HepG2 (cell line): ENCODE results near the gene NSD1. TPM values are rescaled to one million over a fixed set of nuclear protein-coding genes. Genes with fewer than 3 reads are reported as not detected.
A peak's percentile ranks its signal among the peaks of the same experiment; 100 is the strongest.

ENCODE experiments used
- CBX2 ChIP-seq, 2 experiments: fragments of 200-600 bp in 1 of 2; sonication (generic); formaldehyde crosslinking in 1 of 2; IDR thresholded peaks; 2 replicates each; pipeline versions ENCODE4 v1.7.0 to v1.8.1; 2018 to 2022; ENCODE audit warnings: low read depth in 2 of 2, low read length in 1 of 2, mild to moderate bottlenecking in 1 of 2, missing genetic modification reagents in 1 of 2
- FOXC1 ChIP-seq: sonication (generic); formaldehyde crosslinking; IDR thresholded peaks from 2 replicates; pipeline ENCODE4 v1.8.0; 2022; ENCODE audit warnings: mild to moderate bottlenecking, missing genetic modification reagents, borderline replicate concordance
- MED8 ChIP-seq: sonication (generic); formaldehyde crosslinking; IDR thresholded peaks from 2 replicates; pipeline ENCODE4 v1.8.1; 2023; ENCODE audit warnings: mild to moderate bottlenecking, missing genetic modification reagents; ENCODE audit not compliant: insufficient replicate concordance
- PHB2 ChIP-seq: fragments of 450-650 bp; IDR thresholded peaks from 2 replicates; pipeline ENCODE4 v1.6.1; 2018; ENCODE audit not compliant: partially characterized antibody
- RAD21 ChIP-seq: fragments of 450-650 bp; formaldehyde crosslinking; IDR thresholded peaks from 2 replicates; pipeline ENCODE4 v1.5.0; 2020; ENCODE audit warnings: mild to moderate bottlenecking
- SAP130 ChIP-seq: IDR thresholded peaks from 2 replicates; pipeline ENCODE4 v1.6.1; 2016; ENCODE audit warnings: low read depth
- SNRNP70 ChIP-seq: fragments of 200-400 bp; formaldehyde crosslinking; IDR thresholded peaks from 2 replicates; pipeline ENCODE4 v1.6.1; 2017; ENCODE audit warnings: mild to moderate bottlenecking, low read depth, low read length, moderate library complexity
- STAG1 ChIP-seq: sonication (generic); formaldehyde crosslinking; IDR thresholded peaks from 2 replicates; pipeline ENCODE4 v1.4.0; 2020; ENCODE audit warnings: missing genetic modification reagents
- ZFP41 ChIP-seq: sonication (generic); formaldehyde crosslinking; IDR thresholded peaks from 2 replicates; pipeline ENCODE4 v1.4.0; 2020; ENCODE audit warnings: mild to moderate bottlenecking, missing genetic modification reagents, borderline replicate concordance
- ZFY ChIP-seq: sonication (generic); formaldehyde crosslinking; IDR thresholded peaks from 2 replicates; pipeline ENCODE4 v1.4.0; 2020; ENCODE audit warnings: missing genetic modification reagents
- ZNF124 ChIP-seq: sonication (generic); formaldehyde crosslinking; IDR thresholded peaks from 2 replicates; pipeline ENCODE4 v1.4.0; 2020; ENCODE audit warnings: missing genetic modification reagents
- ZNF333 ChIP-seq: sonication (generic); formaldehyde crosslinking; IDR thresholded peaks from 2 replicates; pipeline ENCODE4 v1.4.0; 2020; ENCODE audit warnings: mild to moderate bottlenecking, missing genetic modification reagents, borderline replicate concordance
- ZNF33A ChIP-seq: sonication (generic); formaldehyde crosslinking; IDR thresholded peaks from 2 replicates; pipeline ENCODE4 v1.5.1; 2020; ENCODE audit warnings: missing genetic modification reagents, mild to moderate bottlenecking, moderate library complexity, borderline replicate concordance
- ZNF34 ChIP-seq: sonication (generic); formaldehyde crosslinking; IDR thresholded peaks from 2 replicates; pipeline ENCODE4 v1.4.0; 2020; ENCODE audit warnings: mild to moderate bottlenecking, missing genetic modification reagents, borderline replicate concordance
- ZNF792 ChIP-seq: IDR thresholded peaks from 2 replicates; pipeline ENCODE4 v1.6.1; 2016
- ZNF878 ChIP-seq: sonication (generic); formaldehyde crosslinking; IDR thresholded peaks from 2 replicates; pipeline ENCODE4 v1.8.1; 2023; ENCODE audit warnings: mild to moderate bottlenecking, missing genetic modification reagents, moderate library complexity
- polyA plus RNA-seq, 8 experiments: library from polyadenylated mRNA; depleted of rRNA in 3 of 8; stranded (reverse) in 7 of 8; unstranded in 1 of 8; fragments of >200 nt; fragmentation: Illumina TruSeq in 4 of 8; extraction: Trizol in 4 of 8; gene quantifications; 2 replicates each; pipeline versions ENCODE4 v1.2.1 to v1.2.3, GENCODE V29; 2011 to 2016; ENCODE audit warnings: low read depth in 4 of 8, missing spikeins in 1 of 8, mixed read lengths in 1 of 8; ENCODE audit not compliant: insufficient read depth in 1 of 8
- total RNA-seq, 5 experiments: library from RNA; depleted of rRNA; stranded (reverse); fragments of >200 nt; fragmentation: Illumina TruSeq; extraction: Trizol; gene quantifications; 2 replicates each; pipeline ENCODE4 v1.2.3, GENCODE V29; 2016; ENCODE audit warnings: low read depth in 1 of 5
- TF ChIP-seq, protein P1 (sequence below): sonication (generic); formaldehyde crosslinking; conservative IDR thresholded peaks from 2 replicates; pipeline ENCODE4 v1.4.0; 2020; ENCODE audit warnings: missing genetic modification reagents
- TF ChIP-seq, protein P2 (sequence below): IDR thresholded peaks from 2 replicates; pipeline ENCODE4 v1.6.1; 2018; ENCODE audit warnings: missing genetic modification reagents, mild to moderate bottlenecking, missing compliant biosample characterization
- TF ChIP-seq, protein P3 (sequence below), 2 experiments: sonication (generic) in 1 of 2; formaldehyde crosslinking in 1 of 2; IDR thresholded peaks; 2 replicates each; pipeline versions ENCODE4 v1.6.1 to v1.9.0; 2014 to 2022; ENCODE audit warnings: antibody characterized with exemption in 1 of 2, borderline replicate concordance in 1 of 2, inconsistent platforms in 1 of 2, low read depth in 1 of 2, missing genetic modification reagents in 1 of 2

The NSD1 gene
- total and polyA plus RNA-seq, 2 of the 13 experiments (the other 11 are each of a cell fraction or from before 2014, with no cell fraction given), result 0.01 to 0.09 TPM

DNA sequence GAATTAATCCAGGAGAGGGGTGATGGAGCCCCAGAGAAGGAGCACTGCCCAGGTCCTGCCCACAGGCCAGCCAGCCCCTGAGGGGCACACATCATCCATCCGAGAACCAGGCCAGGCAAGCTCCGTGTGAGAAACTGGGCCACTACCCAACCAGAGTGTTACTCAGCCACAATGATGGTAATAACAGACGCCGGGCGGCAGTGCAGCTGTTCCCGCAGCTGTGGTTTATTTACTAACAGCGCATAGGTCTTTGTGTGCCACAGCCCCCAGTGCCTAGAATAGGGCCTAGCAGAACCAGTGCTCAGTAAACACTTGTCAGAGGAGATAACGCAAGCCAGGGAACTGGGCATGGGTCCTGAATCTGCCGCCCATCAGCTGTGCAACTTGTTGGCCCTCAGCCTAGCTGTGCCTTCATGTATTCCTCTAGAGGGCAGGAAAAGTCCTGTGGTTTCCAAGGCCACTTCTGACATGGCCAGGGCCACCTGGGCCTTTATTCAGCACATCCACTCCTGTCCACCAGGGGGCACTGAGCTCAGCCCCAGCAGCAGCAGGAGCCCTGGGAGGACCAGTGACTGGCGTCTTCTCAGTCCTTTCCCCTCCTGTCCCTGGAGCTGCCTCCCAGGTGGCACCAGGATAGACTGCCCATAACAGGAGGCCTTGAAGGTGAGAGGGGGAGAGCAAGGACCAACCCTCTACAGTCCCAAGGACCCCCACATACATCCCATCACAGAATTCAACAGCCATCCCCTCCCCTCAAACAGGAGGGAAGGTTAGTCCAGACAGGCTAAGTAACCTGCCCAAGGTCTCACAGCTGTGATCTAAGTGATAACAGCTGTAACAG lies 176.0 kb downstream of the NSD1 start (continued):
- TF ChIP-seq, protein P1, sequence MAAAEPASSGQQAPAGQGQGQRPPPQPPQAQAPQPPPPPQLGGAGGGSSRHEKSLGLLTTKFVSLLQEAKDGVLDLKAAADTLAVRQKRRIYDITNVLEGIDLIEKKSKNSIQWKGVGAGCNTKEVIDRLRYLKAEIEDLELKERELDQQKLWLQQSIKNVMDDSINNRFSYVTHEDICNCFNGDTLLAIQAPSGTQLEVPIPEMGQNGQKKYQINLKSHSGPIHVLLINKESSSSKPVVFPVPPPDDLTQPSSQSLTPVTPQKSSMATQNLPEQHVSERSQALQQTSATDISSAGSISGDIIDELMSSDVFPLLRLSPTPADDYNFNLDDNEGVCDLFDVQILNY (CRISPR knock-in tag), result no peak
- TF ChIP-seq, protein P2, sequence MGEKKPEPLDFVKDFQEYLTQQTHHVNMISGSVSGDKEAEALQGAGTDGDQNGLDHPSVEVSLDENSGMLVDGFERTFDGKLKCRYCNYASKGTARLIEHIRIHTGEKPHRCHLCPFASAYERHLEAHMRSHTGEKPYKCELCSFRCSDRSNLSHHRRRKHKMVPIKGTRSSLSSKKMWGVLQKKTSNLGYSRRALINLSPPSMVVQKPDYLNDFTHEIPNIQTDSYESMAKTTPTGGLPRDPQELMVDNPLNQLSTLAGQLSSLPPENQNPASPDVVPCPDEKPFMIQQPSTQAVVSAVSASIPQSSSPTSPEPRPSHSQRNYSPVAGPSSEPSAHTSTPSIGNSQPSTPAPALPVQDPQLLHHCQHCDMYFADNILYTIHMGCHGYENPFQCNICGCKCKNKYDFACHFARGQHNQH, result no peak
- no peak for TF ChIP-seq ZNF33A (CRISPR knock-in tag)
- TF ChIP-seq ZNF792 (CRISPR knock-in tag), result no peak
- TF ChIP-seq ZFP41 (CRISPR knock-in tag), result no peak
- no peak for TF ChIP-seq PHB2
- peak; percentile 78 for TF ChIP-seq STAG1 (CRISPR knock-in tag)
- no peak for TF ChIP-seq ZNF878
- no peak for TF ChIP-seq ZNF124 (CRISPR knock-in tag)
- no peak for TF ChIP-seq CBX2 (IDR thresholded peaks at IDR 0.05; ENCODE audit: low read depth, low read length)
- TF ChIP-seq CBX2 (CRISPR knock-in tag; IDR thresholded peaks at IDR 0.05; ENCODE audit: low read depth), result no peak
- no peak for TF ChIP-seq ZNF34 (CRISPR knock-in tag)
- peak; percentile 78 for TF ChIP-seq RAD21 (CRISPR knock-in tag)
- TF ChIP-seq SNRNP70, result no peak
- peak; percentile 77 for TF ChIP-seq SAP130 (CRISPR knock-in tag)
- TF ChIP-seq ZFY, result peak; percentile 54; the same call in 1 of the 2 replicates
- TF ChIP-seq, protein P3, sequence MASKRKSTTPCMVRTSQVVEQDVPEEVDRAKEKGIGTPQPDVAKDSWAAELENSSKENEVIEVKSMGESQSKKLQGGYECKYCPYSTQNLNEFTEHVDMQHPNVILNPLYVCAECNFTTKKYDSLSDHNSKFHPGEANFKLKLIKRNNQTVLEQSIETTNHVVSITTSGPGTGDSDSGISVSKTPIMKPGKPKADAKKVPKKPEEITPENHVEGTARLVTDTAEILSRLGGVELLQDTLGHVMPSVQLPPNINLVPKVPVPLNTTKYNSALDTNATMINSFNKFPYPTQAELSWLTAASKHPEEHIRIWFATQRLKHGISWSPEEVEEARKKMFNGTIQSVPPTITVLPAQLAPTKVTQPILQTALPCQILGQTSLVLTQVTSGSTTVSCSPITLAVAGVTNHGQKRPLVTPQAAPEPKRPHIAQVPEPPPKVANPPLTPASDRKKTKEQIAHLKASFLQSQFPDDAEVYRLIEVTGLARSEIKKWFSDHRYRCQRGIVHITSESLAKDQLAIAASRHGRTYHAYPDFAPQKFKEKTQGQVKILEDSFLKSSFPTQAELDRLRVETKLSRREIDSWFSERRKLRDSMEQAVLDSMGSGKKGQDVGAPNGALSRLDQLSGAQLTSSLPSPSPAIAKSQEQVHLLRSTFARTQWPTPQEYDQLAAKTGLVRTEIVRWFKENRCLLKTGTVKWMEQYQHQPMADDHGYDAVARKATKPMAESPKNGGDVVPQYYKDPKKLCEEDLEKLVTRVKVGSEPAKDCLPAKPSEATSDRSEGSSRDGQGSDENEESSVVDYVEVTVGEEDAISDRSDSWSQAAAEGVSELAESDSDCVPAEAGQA (IDR thresholded peaks at IDR 0.05; ENCODE audit: low read depth), result no peak
- TF ChIP-seq, protein P3 (CRISPR knock-in tag; IDR thresholded peaks at IDR 0.05; ENCODE audit: borderline replicate concordance), result no peak
- TF ChIP-seq ZNF333 (CRISPR knock-in tag), result no peak
- no peak for TF ChIP-seq MED8 (CRISPR knock-in tag)
- no peak for TF ChIP-seq FOXC1 (CRISPR knock-in tag)
